CD4-positive, alpha-beta T cell treated with Interleukin-4 for 1 hour (primary cell): ENCODE results near the gene SLC25A14.
"Not testable (repeated sequence)": the region's sequence is repeated elsewhere in the genome, so short reads cannot be mapped to it uniquely, and the experiment has no call there.

Experiments
- DNase-seq, 2 donors: peaks; one replicate each; pipeline ENCODE4 v3.0.0-alpha.2; 2020 to 2022

SLC25A14 gene, protein sequence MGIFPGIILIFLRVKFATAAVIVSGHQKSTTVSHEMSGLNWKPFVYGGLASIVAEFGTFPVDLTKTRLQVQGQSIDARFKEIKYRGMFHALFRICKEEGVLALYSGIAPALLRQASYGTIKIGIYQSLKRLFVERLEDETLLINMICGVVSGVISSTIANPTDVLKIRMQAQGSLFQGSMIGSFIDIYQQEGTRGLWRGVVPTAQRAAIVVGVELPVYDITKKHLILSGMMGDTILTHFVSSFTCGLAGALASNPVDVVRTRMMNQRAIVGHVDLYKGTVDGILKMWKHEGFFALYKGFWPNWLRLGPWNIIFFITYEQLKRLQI

DNA sequence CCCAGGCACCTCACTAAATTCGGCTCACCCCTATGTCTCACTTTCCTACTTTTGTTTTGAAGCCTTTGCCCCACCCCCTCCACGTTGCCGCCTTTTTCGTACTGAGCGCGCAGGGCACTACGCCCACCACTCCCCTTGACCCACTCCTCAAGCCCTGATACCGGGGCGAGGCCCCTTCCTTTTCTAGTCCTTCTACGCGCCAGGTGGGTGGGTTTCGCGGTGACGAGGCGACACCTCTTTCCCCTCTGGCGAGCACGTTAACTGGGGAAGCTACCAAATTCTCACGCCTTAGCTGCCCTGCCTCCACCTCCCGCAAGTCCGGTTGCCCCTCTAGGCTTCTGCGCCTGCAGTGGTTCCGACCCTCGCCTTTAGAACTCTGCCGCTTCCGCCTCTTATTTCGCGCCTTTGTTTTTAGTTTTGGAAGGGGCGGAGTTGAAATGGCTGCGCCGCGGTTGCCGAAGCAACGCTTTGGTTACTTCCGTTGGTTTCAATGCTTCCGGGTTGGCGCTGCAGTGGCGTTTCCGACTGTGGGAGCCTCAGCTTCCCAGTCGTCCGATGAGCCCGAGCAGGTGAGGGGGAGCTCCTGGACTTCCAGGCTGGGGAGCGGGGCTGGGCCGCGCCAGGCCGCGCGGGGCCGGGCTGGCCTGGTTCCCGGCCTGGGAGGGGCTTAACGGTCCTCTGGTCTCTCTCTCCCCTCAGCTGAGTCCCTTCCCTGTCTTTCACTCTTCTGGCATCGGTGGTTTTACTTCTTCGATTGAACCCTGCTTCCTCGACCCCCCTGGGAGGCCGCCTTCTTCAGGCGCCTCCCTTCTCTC, at the start of gene SLC25A14:
Gene SLC25A14 (plus strand): TSS at position 512 of the 815 bp plus-strand sequence. CDS start 360 bp downstream, outside the sequence.
- peak; percentile 71 to 76 for DNase-seq

DNA sequence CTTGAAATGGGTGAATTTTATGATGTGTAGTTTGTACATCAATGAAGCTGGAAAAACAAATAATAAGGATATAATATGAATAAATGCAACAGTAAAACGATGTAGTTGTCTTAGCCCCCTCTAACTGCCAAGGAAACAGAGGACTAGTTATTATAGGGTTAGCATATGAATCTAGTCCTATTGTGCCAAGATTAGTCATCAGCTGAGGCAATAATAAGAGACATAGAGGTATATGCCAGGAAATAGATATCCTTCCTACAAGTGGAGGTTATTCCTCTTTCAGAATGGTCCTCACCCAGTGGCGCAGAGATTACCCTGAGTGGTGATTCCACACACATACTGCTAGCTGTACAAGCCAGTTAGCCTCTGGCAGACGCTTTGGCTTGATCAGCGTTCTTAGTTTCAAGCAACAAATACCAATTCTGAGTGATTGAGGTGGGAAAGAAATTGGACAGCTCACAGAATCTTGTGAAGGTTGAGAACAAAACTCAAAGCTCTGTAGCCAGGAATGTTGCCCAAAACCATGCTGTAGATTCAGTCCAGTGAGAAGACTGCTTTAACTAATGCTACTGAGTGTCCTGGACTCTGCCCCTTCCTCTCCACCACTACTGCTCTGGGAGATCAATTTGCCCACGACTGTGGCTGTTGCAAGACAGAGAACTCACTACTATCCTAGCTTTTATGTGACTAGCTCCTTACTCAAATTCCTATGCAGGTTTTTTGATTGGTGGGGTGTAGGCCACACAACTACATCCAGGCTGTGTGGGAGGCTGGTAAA, 44.0 kb upstream of the SLC25A14 start:
- no peak for DNase-seq

DNA sequence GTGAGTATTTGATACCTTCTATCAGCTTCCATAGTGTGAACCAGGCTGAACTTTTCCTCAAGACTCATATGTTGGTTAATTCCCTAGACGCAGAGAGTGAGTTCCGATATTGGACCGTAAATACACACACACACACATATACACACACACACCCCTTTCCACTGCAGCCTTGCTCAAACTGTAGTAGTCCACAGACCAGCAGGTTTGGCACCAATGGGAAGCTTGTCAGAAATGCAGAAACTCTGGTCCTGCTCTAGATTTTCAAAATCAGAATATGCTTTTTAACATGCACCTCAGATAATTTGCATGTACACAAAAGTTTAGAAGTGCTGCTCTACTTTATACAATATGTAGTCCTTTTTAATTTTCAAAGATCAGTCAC, 43.4 kb upstream of the SLC25A14 start:
- no peak for DNase-seq

DNA sequence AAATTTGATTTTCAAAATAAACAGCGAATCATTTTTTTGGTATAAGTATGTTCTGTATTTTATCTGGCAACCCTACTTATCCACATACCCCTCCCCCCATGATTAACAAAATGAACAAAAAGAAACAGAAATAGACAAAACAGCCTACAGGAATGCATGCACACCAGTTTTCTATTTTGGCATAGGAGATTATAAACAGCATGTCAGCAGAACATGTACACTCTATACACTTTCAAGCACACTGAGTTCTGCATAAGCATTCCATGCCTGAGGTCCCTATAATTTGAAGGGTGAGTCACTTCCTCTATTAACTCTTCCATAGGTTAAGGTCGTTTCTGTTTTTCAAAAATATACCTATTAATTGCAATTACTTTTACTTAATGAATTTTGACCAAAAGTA, 43.0 kb upstream of the SLC25A14 start:
- no peak for DNase-seq

DNA sequence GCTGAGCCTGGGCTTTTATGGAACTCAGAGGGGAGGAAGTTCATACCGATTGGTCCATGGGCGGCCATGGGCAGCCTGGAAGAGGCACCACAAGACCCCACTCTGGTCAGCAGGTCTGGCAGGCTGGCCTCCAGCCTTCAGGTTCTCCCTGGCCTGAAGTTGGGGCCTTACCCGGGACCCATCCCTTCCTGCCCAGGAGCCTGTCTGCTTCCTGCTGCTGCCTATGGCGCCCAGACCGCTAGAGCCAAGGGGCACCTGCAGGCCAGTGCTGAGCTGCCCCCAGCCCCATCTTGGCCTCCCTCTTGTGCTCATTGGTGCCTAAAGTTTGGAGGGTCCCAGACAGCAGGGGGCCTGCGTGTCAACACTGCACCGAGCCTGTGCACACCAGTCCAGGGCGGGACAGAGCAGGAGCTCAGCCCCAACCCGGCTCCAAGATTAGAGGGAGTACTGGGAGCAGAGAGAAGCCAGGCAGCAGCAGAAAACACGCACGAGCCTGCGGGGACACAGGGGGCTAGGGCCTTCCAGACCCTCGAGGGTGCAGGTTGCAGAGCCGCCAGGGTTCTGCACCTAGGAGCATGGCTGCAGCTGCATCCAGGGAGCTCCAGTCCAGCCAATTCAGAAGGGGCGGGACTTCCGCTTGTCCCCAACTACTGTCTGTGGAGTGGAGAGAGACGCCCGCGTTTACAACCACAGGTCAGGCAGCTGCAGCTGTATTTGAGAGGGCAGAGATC, 40.3 kb upstream of the SLC25A14 start:
- DNase-seq, result no peak

DNA sequence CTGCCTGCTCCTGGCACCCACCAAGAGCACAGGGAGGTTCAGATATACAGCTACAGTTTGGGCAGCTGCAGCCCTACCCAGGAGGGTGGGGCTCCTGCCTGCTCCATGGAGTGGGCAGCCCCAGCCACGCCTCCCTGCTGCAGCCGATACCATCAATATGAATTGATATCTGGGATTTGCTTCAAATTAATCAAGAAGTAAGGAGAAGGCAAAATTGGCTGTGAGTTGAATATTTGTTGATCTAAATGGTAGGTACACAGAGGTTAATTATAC, 39.8 kb upstream of the SLC25A14 start:
- DNase-seq, result no peak

DNA sequence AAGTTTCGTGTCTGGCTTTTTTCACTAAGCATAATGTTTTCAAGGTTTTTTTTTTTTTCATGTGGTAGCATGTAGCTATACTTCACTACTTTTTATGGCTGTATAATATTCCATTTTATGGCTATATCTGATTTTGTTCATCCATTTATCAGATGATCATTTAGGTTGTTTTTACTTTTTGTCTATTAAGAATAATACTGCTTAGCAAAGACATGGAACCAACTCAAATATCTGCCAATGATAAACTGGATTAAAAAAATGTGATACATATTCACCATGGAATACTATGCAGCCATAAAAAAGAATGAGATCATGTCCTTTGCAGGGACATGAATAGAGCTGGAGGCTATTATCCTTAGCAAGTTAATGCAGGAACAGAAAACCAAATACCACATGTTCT, 38.3 kb upstream of the SLC25A14 start:
- no peak for DNase-seq

DNA sequence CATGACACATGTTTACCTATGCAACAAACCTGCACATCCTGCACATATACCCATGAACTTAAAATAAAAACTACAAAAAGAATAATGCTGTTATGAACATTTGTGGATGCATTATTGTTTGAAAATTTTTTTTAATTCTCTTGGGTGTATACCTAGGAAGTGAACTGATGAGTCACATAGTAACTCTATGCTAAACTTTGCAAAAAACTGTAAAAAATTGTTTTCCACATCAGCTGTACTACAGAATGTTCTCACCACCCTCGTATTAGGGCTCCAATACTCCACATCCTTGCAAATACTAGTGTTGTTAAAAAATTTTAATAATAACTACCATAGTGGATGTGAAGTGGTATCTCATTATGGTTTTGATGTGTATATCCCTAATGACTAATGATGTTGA, 37.7 kb upstream of the SLC25A14 start:
- no peak for DNase-seq

DNA sequence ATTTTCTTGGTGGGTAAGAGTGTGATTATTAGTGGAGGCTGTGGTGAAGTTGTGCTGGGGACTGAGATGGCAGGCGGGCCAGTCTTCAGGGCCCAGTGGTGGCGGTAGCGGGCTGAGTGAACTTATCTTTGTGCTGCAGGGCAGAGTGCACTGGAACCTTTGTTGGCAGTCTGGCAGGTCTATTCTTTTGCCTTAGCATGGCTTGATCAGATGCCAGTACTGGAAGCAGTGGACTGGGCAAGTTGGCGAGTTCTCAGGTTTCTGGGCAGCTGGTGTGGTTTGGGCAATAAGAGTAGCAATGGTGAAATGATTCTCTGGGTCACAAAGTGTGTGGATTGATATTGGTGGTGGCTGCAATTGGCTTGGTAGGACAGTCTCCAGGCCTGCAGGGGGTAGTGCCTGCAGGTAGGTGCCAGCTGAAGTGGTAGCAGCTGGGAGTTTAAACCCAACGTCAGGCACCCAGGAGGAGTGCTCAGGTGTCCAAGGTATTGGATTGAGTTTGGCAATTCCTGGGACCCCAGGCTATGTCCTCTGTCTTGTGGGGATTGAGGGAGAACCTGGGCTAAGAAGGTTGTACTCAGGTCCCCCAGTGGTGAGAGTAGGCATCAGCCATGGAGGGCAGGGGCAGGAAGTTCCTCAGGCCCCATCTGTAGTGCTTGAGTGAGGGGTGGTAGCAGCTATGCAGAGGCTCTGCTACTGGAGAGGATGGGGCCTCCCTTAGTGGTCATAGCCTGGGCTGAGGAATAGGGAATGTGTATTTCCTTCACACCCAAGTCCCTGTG, 34.9 kb upstream of the SLC25A14 start:
- no peak for DNase-seq

DNA sequence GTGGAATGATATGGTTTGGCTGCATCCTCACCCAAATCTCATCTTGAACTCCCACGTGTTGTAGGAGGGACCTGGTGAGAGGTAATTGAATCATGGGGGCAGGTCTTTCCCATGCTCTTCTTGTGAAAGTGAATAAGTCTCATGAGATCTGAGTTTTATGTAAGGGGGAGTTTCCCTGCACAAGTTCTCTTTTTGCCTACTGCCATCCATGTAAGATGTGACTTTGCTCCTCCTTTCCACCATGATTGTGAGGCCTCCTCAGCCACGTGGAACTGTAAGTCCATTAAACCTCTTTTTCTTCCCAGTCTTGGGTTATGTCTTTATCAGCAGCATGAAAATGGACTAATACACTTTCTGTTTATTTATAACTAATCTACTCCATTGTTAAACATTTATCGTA, 19.8 kb upstream of the SLC25A14 start:
- DNase-seq, result not testable (repeated sequence)

DNA sequence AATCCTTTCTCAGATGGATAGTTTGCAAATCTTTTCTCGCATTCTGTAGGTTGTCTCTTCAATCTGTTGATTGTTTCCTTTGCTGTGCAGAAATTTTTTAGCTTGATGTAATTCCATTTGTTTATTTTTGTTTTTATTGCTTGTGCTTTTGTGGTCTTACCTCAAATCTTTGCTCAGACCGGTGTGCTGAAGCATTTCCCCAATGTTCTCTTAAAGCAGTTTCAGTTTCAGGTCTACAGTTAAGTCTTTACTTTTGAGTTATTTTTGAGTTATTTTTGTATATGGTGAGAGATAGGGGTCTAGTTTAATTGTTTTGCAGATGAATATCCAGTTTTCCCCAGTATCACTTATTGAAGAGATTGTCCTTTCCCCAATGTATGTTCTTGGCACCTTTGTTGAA, 18.2 kb upstream of the SLC25A14 start:
- no peak for DNase-seq

DNA sequence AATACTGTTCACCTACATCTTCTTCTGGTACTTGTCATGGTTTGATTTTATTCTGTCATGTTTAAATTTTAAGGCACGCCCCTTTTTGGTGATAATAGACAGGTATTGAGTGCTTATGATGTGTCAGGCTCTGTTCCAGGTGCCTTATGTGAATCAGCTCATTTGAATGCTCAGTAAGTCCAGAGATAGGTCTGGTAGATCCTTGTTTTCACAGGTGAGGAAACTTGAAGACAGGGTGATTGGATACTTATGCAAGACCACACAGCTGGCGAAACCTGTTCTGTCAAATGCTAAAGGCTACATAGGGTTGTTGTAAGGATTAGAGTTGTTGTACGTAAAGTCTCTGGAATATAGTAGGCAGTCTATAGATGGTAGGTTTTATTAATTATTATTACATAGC, 9.6 kb upstream of the SLC25A14 start:
- no peak for DNase-seq

DNA sequence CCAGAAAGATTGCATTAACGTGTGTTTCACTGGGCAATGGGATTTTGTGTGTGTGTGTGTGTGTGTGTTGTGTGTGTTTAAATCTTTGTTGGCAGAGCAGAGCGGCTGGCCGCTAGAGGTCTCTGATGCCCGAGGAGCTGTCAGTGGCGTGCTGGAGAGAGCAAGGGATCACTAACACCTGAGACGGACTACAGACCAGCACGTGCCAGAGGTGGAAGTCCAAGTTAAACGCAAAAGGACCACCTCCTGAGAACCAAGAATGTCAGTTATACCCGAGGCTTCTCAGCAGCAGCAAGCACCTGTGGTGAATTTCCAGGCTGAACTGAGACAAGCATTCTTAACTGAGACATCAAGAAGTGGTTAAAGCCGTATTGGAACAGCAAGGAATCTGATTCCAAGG, 9.0 kb upstream of the SLC25A14 start:
- DNase-seq, result peak; percentile 38 to 47

DNA sequence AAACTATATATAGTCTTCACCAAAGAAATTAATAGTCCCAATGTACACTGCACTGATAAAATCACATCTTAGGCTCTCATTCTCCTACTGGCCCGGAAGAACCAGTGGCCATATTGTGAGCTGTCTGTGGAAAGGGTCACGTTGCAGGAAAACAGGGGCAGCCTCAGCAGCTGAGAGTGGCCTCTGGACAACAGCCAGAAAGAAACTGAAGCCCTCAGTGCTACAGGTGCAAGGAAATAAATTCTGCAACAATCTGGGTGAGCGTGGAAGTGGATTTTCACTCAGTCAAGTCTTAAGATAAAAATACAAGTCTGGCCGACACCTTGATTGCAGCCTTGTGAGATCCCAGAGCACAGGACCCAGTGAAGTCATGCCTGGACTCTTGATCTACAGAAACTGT, 3.2 kb upstream of the SLC25A14 start:
- DNase-seq, result no peak

DNA sequence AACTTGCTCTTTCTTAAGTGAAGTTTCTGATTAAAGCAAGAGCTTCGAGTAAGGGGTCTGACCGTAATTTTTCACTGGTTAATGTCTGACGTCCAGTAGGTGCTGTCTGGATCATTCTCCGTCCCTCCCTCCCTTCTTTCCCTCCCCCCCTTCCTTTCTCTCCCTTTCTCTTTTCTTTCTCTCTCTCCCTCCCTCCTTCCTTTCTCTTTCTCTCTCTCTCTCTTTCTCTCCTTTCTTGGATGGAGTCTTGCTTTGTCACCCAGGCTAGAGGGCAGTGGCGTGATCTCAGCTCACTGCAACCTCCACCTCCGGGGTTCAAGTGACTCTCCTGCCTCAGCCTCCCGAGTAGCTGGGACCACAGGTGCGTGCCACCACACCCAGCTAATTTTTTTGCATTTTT, 850 bp upstream of the SLC25A14 start:
- not testable (repeated sequence) for DNase-seq

DNA sequence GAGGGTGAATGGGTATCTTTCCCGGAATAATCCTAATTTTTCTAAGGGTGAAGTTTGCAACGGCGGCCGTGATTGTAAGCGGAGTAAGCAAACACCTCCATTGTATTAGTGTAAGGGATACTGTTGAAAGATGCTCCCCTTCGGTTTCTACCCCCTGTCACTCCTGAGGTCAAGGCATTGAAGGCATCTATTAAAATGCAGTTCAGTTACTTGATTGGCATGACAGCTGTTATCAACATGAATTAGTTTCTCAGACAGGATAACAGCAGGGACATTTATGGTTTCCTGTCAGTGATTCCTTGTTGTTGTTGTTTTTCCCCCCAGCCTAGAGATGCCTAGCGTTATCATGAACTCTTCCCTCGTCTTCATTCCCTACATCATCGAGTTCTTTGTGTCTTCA, 552 bp downstream of the SLC25A14 start:
- DNase-seq, result no peak

DNA sequence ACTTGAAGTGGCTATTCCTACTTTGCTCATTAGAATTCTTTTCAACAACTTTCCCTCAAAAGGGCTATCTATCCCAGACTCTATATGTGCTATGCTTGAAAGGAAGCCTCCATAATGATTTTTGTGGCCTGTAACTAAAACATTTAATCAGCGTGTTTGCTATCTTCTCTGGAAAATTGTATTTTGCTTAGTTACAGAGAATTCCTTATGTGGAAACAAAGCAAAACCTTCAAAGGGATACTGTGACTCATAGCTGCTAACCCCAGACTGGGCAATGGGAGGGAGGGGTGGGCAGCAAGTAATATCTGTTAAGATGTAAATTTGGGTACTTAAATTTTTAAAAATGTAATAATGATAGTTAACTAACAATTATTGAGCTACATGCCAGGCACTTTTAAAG, 3.7 kb downstream of the SLC25A14 start:
- DNase-seq, result no peak

DNA sequence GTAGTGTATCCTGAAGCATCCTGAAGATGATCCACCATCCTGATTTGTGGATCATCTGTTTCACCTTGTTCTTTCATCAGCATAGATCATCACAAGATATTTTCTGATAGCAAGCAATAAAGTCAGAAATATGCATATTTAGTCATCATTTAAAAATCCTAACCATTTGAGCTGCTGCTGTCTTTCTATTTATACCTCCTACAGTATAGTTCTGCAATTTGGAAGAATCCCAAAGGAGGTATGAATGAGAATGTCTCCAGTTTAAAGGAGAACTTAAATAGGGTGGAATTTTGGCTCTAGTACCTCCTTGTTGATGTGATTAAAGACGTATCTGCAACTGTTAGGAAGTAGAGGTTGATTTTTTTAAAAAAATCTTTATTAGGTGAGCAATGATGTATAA, 7.6 kb downstream of the SLC25A14 start:
- no peak for DNase-seq

DNA sequence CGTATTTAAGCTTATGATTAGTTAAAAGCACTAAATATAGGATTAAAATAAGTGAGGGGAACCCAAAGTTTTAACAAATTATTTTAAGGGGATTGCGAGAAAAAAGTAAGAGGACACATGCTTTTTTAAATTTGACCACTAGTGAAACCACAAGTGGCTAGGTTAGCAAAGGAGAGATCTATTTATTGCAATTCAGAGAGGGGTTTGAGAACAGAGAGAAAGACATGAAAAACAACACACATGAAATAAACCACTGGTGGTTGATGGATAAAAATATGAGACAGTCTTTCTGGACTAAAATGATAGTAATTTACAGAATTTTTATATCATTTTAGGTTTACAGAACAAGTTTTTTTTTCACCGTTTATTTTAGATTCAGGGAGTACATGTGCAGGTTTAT, 11.8 kb downstream of the SLC25A14 start:
- DNase-seq, result no peak

DNA sequence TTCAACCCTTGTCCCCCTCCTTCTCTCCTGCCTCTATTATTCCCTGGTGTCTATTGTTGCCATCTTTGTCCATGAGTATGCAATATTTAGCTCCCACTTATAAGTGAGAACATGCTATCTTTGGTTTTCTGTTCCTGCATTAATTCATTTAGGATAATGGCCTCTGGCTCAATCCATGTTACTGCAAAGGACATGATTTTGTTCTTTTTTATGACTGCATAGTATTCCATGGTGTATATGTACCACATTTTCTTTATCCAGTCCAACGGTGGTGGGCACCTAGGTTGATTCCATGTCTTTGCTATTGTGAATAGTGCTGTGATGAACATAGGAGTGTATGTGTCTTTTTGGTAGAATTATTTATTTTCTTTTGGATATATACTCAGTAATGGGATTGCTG, 12.3 kb downstream of the SLC25A14 start:
- not testable (repeated sequence) for DNase-seq

DNA sequence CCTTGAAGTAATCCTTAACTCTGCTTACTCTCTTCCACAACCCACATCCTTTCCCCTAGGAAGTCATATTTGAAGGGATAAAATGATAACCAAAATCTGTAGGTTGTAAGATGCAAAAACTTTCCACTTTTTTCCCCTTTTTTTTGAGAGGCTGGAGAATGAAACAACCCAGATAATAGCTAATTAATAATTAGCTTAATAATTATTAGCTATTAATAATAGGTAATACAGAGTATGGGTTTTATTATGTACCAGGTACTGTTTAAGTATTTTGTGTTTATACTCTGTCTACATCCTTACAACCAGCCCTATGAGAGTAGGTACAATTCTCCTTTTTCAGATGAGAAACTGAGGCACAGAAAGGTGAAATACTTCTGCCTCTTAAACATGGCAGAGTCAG, 36.4 kb downstream of the SLC25A14 start:
- DNase-seq, result no peak

DNA sequence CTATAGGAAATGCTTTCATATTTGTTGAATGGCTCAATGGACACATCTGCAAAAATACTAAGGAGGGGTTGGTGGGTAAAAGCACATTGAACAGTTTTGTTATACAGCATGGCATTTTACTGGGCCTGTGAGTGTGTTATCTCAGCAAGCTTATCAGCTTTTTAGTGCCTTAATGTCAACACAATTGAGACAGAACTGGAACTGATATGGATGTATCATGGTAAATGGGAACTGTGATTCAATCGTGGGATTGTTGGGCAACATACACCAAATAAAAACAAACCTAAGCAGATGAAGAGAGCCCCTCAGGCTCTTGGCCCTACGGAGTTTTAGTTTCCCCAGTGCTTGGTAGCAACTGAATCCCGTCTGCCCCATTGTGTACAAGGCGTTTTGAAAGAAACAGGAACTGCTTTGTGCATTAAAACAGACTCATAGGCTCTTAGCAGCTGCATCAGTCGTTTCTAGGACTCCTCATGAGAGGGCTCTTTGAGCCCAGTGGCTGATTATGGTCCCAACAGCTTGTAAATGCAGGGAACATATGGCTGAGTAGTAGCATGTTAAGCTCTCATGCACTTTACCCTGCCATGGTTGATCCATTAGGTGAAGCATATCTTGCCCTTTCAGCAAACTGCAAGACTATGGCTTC, 38.4 kb downstream of the SLC25A14 start:
- no peak for DNase-seq
